Ectodermal cell (in vitro differentiated cells): Measurements from ENCODE around the gene SERPINI1.
"Not testable (repeated sequence)": the region's sequence is repeated elsewhere in the genome, so short reads cannot be mapped to it uniquely, and the experiment has no call there.

Experiments
- H3K27ac ChIP-seq: 2 replicates; pipeline ENCODE4 v1.7.0; 2013; ENCODE audit warnings: mild to moderate bottlenecking, low read depth, low read length; ENCODE audit not compliant: insufficient read depth, poor library complexity, severe bottlenecking
- H3K27me3 ChIP-seq: 2 replicates; pipeline ENCODE4 v1.7.0; 2013; ENCODE audit warnings: mild to moderate bottlenecking, low read length; ENCODE audit not compliant: insufficient read depth, control insufficient read depth, poor library complexity, severe bottlenecking
- H3K36me3 ChIP-seq: one replicate; pipeline ENCODE4 v1.7.0; 2013; ENCODE audit warnings: low read length; ENCODE audit not compliant: control insufficient read depth, insufficient read depth
- H3K4me1 ChIP-seq: one replicate; pipeline ENCODE4 v1.7.0; 2013; ENCODE audit warnings: low read length; ENCODE audit not compliant: control insufficient read depth, insufficient read depth
- H3K4me3 ChIP-seq: 2 replicates; pipeline ENCODE4 v1.7.0; 2013; ENCODE audit warnings: low read depth, low read length, control low read depth; ENCODE audit not compliant: insufficient read depth
- H3K9me3 ChIP-seq: 2 replicates; pipeline ENCODE4 v1.7.0; 2013; ENCODE audit warnings: mild to moderate bottlenecking, low read length, moderate library complexity; ENCODE audit not compliant: control insufficient read depth
- WGBS, 2 experiments: methylation state at CpG; one replicate each; pipeline ENCODE4 v1.1.7; 2013; ENCODE audit warnings: missing lambda C conversion rate in 2 of 2; 5-methylcytosine and 5-hydroxymethylcytosine counted together

Gene SERPINI1

DNA sequence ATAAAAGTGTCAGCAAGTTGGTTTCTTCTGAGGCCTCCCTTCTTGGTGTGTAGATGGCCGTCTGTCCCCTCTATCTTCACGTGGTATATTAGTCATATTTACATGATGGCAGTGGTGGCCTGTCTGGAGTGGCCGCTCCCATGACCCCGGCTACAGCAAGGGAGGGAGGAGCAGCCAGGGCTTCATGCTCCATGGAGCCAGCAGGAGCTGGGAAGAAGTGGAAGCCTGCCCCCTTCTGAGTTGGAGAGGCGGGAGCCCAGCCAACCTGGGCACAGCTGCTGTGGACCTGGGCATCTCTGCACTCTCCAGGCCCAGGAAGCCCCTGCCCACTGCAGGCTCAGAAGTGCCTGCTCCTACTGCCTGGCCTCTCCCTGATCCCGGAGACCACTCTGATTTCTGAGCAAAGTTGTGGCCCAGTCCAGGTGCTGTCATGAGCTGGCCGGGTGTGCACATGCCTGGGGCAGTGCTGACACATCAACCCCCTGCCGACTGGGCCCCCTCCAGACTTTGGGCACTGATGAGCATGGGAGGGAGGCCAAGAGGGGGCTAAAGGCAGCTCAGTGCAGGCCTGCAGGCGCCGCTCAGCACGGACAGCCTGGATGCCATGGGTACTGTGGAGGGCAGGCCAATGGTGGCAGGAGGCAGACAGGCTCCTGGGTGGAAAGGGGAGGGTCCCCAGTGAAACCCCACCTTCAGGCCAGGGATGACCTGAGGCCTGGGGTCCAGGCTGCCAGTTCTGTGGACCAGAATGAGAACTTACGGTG, 84.8 kb downstream of the SERPINI1 start:
- H3K27ac ChIP-seq: no peak overlapping the region
- H3K27me3 ChIP-seq: no peaks in the 10 kb centered on the region
- H3K9me3 ChIP-seq: no peaks in the 10 kb centered on the region
- no peak overlapping the region for H3K4me3 ChIP-seq
- H3K4me1 ChIP-seq: no peaks in the 10 kb centered on the region
- WGBS, 2 experiments: 94% methylated on average over 12 of the region's 12 CpGs
- no peaks in the 10 kb centered on the region for H3K36me3 ChIP-seq

DNA sequence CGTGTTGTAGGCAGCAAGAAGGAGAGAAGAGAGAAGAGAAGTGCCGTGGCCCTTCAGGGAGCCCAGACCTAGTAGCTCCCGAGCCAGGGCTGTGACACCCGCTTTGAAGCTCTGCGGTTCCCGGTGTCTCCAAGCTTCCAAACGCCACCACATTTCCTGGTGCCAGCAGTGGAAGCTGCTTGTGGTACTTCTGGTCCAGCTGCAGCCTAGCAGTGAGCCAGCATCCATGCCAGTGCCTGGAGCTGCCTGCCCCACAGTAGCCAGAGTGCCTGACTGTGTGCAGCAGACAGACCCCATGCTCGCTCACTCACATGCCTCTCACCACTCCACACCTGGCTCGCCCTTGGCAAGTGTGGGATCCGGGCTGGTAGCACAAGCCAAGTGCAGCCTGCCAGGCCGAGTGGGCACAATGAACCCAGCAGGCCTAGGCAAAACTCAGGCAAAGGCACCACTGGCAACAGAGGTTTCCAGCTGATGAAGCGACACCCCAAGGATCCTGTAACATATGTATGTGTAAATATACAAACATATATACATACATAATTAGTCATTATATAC, 85.8 kb downstream of the SERPINI1 start:
- Histone ChIP-seq H3K9me3 (no peaks in the 10 kb centered on the region), H3K4me3 (no peak overlapping the region), H3K4me1 (no peaks in the 10 kb centered on the region), H3K27ac (no peak overlapping the region), H3K27me3 (no peaks in the 10 kb centered on the region), H3K36me3 (no peaks in the 10 kb centered on the region)
- WGBS, 2 experiments: 94 to 95% methylated on average over 11 of the region's 12 CpGs

DNA sequence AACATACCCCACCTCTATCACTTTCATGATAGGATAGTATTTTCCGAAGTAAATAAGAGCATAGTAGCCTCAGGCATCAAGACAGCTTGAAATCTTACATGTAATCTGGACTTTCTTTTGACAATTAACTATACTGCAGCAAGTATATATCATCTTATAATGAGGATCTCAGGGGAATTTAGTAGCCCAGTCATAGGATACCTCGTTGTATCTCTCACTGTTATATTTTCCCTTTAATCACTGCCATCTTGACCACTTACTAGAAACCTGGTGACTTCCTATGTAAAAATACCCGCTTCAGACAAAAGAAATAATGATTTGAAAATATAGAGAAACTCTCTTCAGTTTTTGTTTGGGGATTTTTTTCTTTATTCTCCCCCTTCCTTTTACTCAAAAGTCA, 88.2 kb downstream of the SERPINI1 start:
- H3K36me3 ChIP-seq: no peaks in the 10 kb centered on the region
- WGBS, 2 experiments: 91 to 95% methylated on average over 2 of the region's 3 CpGs
- no peaks in the 10 kb centered on the region for H3K27me3 ChIP-seq
- no peaks in the 10 kb centered on the region for H3K4me1 ChIP-seq
- no peak overlapping the region for H3K27ac ChIP-seq
- H3K4me3 ChIP-seq: no peak overlapping the region
- no peaks in the 10 kb centered on the region for H3K9me3 ChIP-seq

DNA sequence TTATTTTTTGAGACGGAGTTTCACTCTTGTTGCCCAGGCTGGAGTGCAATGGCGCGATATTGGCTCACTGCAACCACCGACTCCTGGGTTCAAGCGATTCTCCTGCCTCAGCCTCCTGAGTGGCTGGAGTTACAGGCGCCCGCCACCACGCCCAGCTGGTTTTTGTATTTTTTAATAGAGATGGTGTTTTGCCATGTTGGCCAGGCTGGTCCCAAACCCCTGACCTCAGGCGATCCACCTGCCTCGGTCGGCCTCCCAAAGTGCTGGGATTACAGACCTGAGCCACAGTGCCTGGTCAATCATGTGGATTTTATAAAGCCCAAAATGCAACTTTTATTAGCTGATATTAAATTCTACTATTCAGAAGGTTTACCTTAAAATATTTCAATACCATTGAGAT, 92.1 kb downstream of the SERPINI1 start:
- not testable (repeated sequence) for H3K36me3 ChIP-seq, H3K27ac ChIP-seq, H3K9me3 ChIP-seq, H3K27me3 ChIP-seq, H3K4me3 ChIP-seq, H3K4me1 ChIP-seq
- 91 to 96% methylated on average over 11 of the region's 11 CpGs for WGBS, 2 experiments

DNA sequence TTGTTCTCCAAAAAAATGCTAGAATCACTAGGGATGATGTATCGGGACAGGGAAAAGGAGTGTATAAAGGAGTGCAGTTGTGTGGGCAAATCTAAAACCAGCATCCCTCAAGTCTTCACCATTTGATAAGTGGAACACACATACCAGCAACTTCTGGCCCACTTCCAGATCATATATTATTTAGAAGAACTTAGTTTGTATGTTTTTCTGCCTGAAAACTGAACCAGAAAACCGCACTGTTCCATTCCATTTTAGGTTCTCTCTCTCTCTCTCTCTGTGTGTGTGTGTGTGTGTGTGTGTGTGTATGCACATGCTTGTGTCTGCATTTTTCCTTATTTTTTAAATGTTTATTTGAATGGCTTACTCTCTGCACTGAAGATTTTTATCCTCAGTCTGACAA, 93.5 kb downstream of the SERPINI1 start:
- H3K4me3 ChIP-seq: no peak overlapping the region
- H3K27me3 ChIP-seq: no peaks in the 10 kb centered on the region
- 90 to 91% methylated on average over 1 to 2 of the region's 2 CpGs for WGBS, 2 experiments
- H3K9me3 ChIP-seq: no peaks in the 10 kb centered on the region
- no peaks in the 10 kb centered on the region for H3K4me1 ChIP-seq
- H3K27ac ChIP-seq: no peak overlapping the region
- no peaks in the 10 kb centered on the region for H3K36me3 ChIP-seq

DNA sequence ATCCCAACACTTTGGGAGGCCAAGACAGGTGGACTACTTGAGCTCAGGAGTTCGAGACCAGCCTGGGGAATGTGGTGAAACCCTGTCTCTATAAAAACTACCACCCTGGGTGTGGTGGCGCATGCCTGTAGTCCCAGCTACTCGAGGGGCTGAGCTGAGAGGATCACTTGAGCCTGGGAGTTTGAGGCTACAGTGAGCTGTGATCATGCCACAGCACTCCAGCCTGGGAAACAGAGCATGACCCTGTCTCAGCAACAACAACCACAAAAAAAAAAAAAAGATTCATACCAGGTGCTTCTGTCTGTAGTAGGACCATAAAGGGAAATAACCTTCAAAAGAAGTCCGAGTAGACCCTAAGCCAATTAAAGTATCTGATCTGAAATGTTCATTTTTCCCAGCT, 94.5 kb downstream of the SERPINI1 start:
- Histone ChIP-seq H3K27me3 (no peaks in the 10 kb centered on the region), H3K4me3 (no peak overlapping the region), H3K4me1 (no peaks in the 10 kb centered on the region), H3K27ac (no peak overlapping the region), H3K9me3 (no peaks in the 10 kb centered on the region), H3K36me3 (no peaks in the 10 kb centered on the region)
- 79 to 82% methylated on average over 4 of the region's 4 CpGs for WGBS, 2 experiments

DNA sequence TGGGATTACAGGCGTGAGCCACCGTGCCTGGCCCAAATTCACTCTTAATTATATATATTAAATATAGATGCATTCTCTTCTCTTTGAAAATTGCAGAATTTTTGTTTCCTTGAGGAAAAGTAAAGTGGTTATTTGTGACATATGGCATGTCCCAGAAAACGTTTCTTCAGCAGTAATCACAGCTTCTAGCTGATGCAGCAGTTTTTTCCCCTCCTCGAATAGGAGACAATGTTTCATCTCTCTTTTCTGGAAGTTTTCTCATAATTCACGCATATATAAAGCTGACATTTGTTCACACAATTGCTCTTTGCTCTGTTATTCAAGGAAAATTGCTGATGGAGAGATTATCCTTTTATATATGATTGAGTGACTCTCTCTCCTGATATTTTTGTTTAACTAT, 99.8 kb downstream of the SERPINI1 start:
- H3K9me3 ChIP-seq: no peaks in the 10 kb centered on the region
- H3K27ac ChIP-seq: no peak overlapping the region
- no peaks in the 10 kb centered on the region for H3K36me3 ChIP-seq
- H3K4me3 ChIP-seq: no peak overlapping the region
- 80 to 93% methylated on average over 4 of the region's 5 CpGs for WGBS, 2 experiments
- no peaks in the 10 kb centered on the region for H3K4me1 ChIP-seq
- no peaks in the 10 kb centered on the region for H3K27me3 ChIP-seq

DNA sequence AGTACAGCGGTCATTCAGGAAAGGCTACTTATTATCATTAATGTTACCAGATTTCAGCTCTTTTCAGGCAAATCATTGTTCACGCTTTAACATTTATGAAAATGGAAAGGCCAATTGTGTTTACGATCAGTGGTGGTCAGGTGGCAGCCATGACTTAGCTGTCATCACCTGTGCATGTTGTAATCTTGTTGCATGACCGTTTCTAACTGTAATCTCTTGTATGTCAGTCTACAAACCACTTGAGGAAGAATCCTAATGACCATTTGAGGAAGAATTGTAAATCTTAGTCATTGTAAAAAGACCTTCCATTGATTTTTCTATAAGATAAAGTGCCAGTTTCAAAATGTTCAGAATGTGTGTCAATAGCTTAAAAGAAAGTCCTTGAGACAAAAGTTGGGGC, 100.4 kb downstream of the SERPINI1 start:
- Histone ChIP-seq H3K27ac (no peak overlapping the region), H3K9me3 (no peaks in the 10 kb centered on the region), H3K4me1 (no peaks in the 10 kb centered on the region), H3K4me3 (no peak overlapping the region), H3K27me3 (no peaks in the 10 kb centered on the region), H3K36me3 (no peaks in the 10 kb centered on the region)
- WGBS, 2 experiments: 89 to 92% methylated on average over 3 to 4 of the region's 4 CpGs

DNA sequence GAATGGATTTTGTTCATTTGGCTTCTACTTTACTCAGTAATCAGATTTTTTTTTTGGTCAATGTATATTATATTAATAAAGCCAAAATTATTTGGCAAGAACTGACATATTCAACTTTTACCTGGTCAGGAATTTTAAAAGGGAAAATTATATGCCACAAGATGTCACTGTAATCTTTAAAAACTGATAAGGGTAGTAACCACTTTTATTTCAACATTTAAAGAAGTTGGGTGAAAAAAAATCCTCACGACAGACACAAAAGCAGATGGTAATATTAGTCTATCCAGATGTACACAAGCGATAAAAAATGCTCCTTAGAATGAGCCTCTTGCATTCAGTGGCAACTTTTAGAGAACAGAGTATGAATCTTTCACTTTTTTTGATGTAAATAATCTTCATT, 101.9 kb downstream of the SERPINI1 start:
- WGBS, 2 experiments: 96 to 100% methylated on average over 2 of the region's 2 CpGs
- Histone ChIP-seq H3K9me3 (no peaks in the 10 kb centered on the region), H3K27ac (no peak overlapping the region), H3K4me1 (no peaks in the 10 kb centered on the region), H3K36me3 (no peaks in the 10 kb centered on the region), H3K4me3 (no peak overlapping the region), H3K27me3 (no peaks in the 10 kb centered on the region)

DNA sequence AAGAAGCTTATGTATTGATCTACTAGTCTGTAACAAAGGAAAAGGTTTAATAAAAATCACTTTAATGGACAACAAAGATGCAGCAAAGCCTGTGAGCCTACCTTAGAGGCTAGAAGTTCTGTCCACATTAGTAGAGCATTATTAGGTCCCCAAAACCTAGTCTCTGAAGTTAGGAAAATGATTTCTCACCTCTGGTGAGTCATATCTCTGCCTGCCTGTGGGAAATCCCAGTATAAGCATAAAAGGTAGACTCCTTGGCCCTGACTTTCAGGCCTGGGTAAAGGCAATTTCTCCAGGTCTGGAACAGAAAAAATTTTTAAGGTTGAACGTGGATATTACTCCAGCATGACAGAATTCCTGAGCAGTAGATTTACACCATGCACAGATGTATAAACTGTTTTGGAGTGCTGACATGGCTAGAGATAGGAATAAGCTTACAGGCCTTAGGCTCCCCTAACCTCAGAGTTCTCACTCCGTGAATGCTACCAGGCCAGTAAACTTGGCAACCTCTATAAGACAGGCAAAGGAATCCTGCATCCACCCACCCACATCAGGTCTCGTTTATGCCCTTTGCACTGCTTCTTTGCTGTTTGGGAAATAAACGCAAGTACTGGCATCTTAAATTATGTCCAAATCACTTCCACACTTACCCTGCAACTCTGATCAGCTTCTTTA, 104.1 kb downstream of the SERPINI1 start:
- Histone ChIP-seq H3K36me3 (no peaks in the 10 kb centered on the region), H3K4me1 (no peaks in the 10 kb centered on the region), H3K27me3 (no peaks in the 10 kb centered on the region), H3K4me3 (no peak overlapping the region), H3K9me3 (no peaks in the 10 kb centered on the region), H3K27ac (no peak overlapping the region)
- WGBS, 2 experiments: 84 to 94% methylated on average over 4 of the region's 4 CpGs
